GM06990 (cell line): ENCODE results near the gene SCN4B.

Experiments used
- DNase-seq: peaks from one replicate; pipeline ENCODE4 v3.0.0-alpha.2; 2011; ENCODE audit not compliant: insufficient read length; ENCODE audit errors: extremely low read depth
- H3K27me3 ChIP-seq: replicated peaks from 2 replicates; pipeline ENCODE4 v1.6.0; 2011; ENCODE audit warnings: low read length; ENCODE audit not compliant: control insufficient read depth, insufficient read depth
- H3K36me3 ChIP-seq: 2 replicates; pipeline ENCODE4 v1.5.1; 2011; ENCODE audit warnings: low read length; ENCODE audit not compliant: control insufficient read depth, insufficient read depth
- H3K4me3 ChIP-seq: replicated peaks from 2 replicates; pipeline ENCODE4 v1.5.1; 2011; ENCODE audit warnings: low read depth, mild to moderate bottlenecking, control low read depth, low read length
- CTCF ChIP-seq: IDR thresholded peaks from 2 replicates; pipeline ENCODE4 v1.5.1; 2011; ENCODE audit warnings: low read length, control low read depth, mild to moderate bottlenecking, inconsistent platforms; ENCODE audit not compliant: insufficient read depth, poor library complexity, severe bottlenecking

Gene SCN4B

GRCh38 chr11:118088531-118088930, 64.1 kb downstream of the SCN4B start:
- no peak for TF ChIP-seq CTCF
- no peak for DNase-seq
- Histone ChIP-seq H3K36me3 (no peaks in the 10 kb centered on the region), H3K4me3 (no peak overlapping the region), H3K27me3 (no peaks in the 10 kb centered on the region)

DNA sequence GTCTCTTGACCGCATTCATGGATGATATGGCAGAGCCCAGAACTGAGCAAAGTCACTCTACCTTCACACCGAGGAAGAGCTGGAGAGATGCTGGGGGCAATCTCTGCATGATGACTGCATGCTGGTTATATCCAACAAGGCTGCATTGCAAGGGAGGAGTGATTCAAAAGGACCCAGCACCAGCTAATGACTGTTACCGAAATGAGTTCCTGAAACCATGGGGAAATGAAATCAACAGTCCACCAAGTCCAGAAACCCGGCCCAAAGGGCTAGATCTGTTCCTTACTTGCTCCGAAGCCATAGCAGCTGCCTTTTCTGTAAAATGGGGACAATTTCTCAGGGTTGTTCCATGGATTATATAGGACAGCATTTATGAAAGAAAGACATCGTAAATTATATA, 64.7 kb downstream of the SCN4B start:
- H3K27me3 ChIP-seq = no peaks in the 10 kb centered on the region; the same call in 1 of the 2 replicates
- no peaks in the 10 kb centered on the region for H3K36me3 ChIP-seq
- no peak overlapping the region for H3K4me3 ChIP-seq
- no peak for TF ChIP-seq CTCF
- DNase-seq = no peak

DNA sequence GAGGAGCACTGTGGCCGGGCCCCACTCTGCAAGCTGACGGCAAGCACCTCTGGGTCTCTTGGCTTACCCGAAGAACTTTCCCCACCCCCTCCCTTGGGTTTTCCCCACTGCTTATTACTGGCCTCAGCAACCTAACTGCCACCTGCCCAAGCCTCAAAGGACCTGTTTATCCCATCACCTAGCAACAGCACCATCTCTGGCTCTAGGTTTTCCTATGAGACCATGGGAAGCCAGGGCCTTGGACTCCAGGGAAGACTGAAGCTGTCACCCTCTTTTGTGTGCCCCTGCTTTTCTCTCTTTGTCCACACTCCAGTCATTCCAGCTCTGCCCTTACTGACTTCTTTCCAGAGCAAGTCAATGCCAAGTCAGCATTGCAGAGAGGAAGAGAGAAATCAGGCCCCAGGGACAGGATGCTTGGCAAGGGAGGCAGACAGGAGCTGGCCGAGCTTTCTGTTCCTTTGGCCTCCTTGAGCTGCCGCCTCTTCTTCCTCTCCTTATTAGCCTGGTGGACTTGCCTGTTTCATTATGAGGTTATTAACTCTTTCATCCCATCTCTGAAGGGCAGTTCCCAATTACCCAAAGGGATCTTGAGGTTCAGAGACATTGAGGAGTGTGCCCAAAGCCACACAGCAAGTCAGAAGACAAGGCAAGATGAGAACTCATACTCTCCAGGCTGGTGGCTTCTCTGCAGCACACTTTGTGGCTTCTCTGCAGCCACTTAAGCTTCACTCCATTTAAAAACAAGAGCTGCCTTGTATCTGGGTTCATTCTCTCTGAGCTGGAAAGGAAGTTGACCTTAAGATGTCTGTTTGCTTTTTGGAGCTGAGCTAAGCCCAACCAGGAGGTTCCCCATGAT, 65.5 kb downstream of the SCN4B start, which contains the start of gene SMIM35:
Gene SMIM35 (minus strand): TSS at position 51 of the 856 bp plus-strand sequence. CDS start 206 bp downstream, outside the sequence.
- H3K4me3 ChIP-seq = no peak within 1 kb of the TSS
- no peak for TF ChIP-seq CTCF
- H3K36me3 ChIP-seq = no peaks in the 10 kb centered on the region
- no peak for DNase-seq
- H3K27me3 ChIP-seq = no peaks in the 10 kb centered on the region; the same call in 1 of the 2 replicates

- no peaks in the 10 kb centered on the region for H3K36me3 ChIP-seq
- no peak for TF ChIP-seq CTCF
- H3K27me3 ChIP-seq = no peaks in the 10 kb centered on the region; the same call in 1 of the 2 replicates
- no peak overlapping the region for H3K4me3 ChIP-seq
- DNase-seq = no peak
Observed at GRCh38 chr11:118084656-118085055, 68.0 kb downstream of the SCN4B start.

GRCh38 chr11:118084247-118084646, 68.4 kb downstream of the SCN4B start:
- no peak for DNase-seq
- no peak for TF ChIP-seq CTCF
- no peaks in the 10 kb centered on the region for H3K36me3 ChIP-seq
- peaks cover 1% of the 10 kb centered on the region; the same call in 1 of the 2 replicates for H3K27me3 ChIP-seq
- H3K4me3 ChIP-seq = no peak overlapping the region
